Astrocyte (in vitro differentiated cells and primary cell): ENCODE measurements around the gene SYT7. TPM values are rescaled to one million over a fixed set of nuclear protein-coding genes. Genes with fewer than 3 reads are reported as not detected.
A peak's percentile ranks its signal among the peaks of the same experiment; 100 is the strongest.

ENCODE experiments used
- DNase-seq: peaks from one replicate; pipeline ENCODE4 v3.0.0-alpha.2; 2010; ENCODE audit warnings: low read depth
- FAIRE-seq: peaks from 2 replicates; lab custom pipeline; 2011; peaks lifted over from hg19 to GRCh38; lab: Jason Lieb, UNC
- H2AFZ ChIP-seq: 2 replicates; pipeline ENCODE4 v1.6.0; 2012; ENCODE audit warnings: low read depth, low read length, inconsistent platforms
- H3K27ac ChIP-seq: 2 replicates; pipeline ENCODE4 v1.5.1; 2011; ENCODE audit warnings: low read depth, low read length, inconsistent platforms
- H3K27me3 ChIP-seq: 2 replicates; pipeline ENCODE4 v1.6.0; 2011; ENCODE audit warnings: low read length, inconsistent platforms; ENCODE audit not compliant: insufficient read depth
- H3K36me3 ChIP-seq: 2 replicates; pipeline ENCODE4 v1.5.1; 2011; ENCODE audit warnings: low read length, inconsistent platforms; ENCODE audit not compliant: insufficient read depth
- H3K4me1 ChIP-seq: 2 replicates; pipeline ENCODE4 v1.5.1; 2011; ENCODE audit warnings: low read length, inconsistent platforms; ENCODE audit not compliant: insufficient read depth
- H3K4me2 ChIP-seq: 2 replicates; pipeline ENCODE4 v1.6.0; 2012; ENCODE audit warnings: low read length, inconsistent platforms
- H3K4me3 ChIP-seq: 2 replicates; pipeline ENCODE4 v1.5.1; 2011; ENCODE audit warnings: low read depth, mild to moderate bottlenecking, low read length, inconsistent platforms; ENCODE audit not compliant: insufficient read depth
- H3K79me2 ChIP-seq: 2 replicates; pipeline ENCODE4 v1.6.0; 2012; ENCODE audit warnings: mild to moderate bottlenecking, low read length, inconsistent platforms; ENCODE audit not compliant: insufficient read depth
- H3K9ac ChIP-seq: 2 replicates; pipeline ENCODE4 v1.6.0; 2012; ENCODE audit warnings: mild to moderate bottlenecking, low read length, inconsistent platforms
- H3K9me3 ChIP-seq: 2 replicates; pipeline ENCODE4 v1.5.1; 2012; ENCODE audit warnings: low read depth, mild to moderate bottlenecking, low read length, inconsistent platforms; ENCODE audit not compliant: insufficient read depth
- H4K20me1 ChIP-seq: 2 replicates; pipeline ENCODE4 v1.6.0; 2012; ENCODE audit warnings: low read length, inconsistent platforms; ENCODE audit not compliant: insufficient read depth
- H3K27ac Mint-ChIP-seq: one replicate; pipeline ENCODE4 v1.8.0; 2021; ENCODE audit warnings: mild to moderate bottlenecking, mixed read lengths; ENCODE audit not compliant: unreplicated experiment
- H3K27me3 Mint-ChIP-seq: one replicate; pipeline ENCODE4 v1.8.0; 2021; ENCODE audit warnings: low read depth, mixed read lengths; ENCODE audit not compliant: unreplicated experiment
- H3K36me3 Mint-ChIP-seq: one replicate; pipeline ENCODE4 v1.8.0; 2021; ENCODE audit warnings: low read depth, mixed read lengths; ENCODE audit not compliant: unreplicated experiment
- H3K4me1 Mint-ChIP-seq: one replicate; pipeline ENCODE4 v1.8.0; 2021; ENCODE audit warnings: low read depth, mixed read lengths; ENCODE audit not compliant: unreplicated experiment
- H3K4me3 Mint-ChIP-seq: one replicate; pipeline ENCODE4 v1.8.0; 2021; ENCODE audit warnings: mild to moderate bottlenecking, moderate library complexity, mixed read lengths; ENCODE audit not compliant: unreplicated experiment
- H3K9me3 Mint-ChIP-seq: one replicate; pipeline ENCODE4 v1.8.0; 2021; ENCODE audit warnings: mild to moderate bottlenecking, mixed read lengths; ENCODE audit not compliant: unreplicated experiment
- EZH2 ChIP-seq: IDR thresholded peaks from 2 replicates; pipeline ENCODE4 v1.6.1; 2012; ENCODE audit warnings: mild to moderate bottlenecking, low read length, inconsistent platforms; ENCODE audit not compliant: insufficient read depth
- total RNA-seq: library from RNA; stranded (reverse); gene quantifications from 2 replicates; pipeline ENCODE4 v1.2.1, GENCODE V29; 2021
- TF ChIP-seq, protein P1 (sequence below): IDR thresholded peaks from 2 replicates; pipeline ENCODE4 v1.5.1; 2011; ENCODE audit warnings: low read depth, mild to moderate bottlenecking, inconsistent platforms, low read length, moderate library complexity; ENCODE audit not compliant: insufficient read depth

Gene SYT7
- total RNA-seq, 1 donor from 2014 or later: 3.7 TPM

DNA sequence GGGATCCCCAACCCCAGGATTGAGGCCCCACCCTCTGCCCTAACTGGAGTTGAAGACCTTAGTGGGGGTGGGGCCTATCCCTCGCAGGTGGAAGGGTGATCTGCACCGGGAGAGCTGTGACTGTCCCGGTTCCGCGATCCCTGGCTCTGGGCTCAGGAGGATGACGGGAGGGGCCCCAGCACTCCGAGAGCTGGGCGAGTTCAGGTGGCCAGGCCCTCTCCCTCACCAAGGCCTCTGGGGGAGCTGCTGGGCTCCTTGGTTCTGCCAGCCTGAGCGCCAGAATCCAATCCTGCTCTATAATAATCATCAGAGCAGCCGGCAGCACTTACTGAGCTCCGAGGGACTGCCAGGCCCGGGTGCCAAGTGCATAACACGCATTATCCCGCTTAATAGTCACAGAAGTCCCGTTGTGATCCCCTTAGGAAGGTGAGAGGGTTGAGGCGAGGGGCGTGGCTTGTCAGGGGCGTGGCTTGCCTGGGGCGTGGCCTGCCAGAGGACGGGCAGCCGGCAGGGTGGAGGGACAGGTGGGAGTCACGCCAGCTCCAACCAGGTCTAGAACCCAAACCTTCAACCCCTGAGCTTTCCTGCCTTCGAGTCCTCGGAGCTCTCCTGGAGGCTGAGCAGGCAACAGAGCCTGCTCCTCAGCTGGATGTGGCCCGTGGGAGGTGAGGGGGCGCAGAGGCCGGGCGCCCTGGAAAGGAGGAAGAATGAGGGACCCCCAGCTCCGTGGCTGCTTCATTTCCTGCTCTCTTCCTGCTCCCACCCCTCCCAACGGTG, 7.3 kb upstream of the SYT7 start:
- no peaks in the 10 kb centered on the region for H3K79me2 ChIP-seq
- H3K27me3 Mint-ChIP-seq: peaks cover 61% of the 10 kb centered on the region
- TF ChIP-seq EZH2: no peak
- TF ChIP-seq, protein P1, sequence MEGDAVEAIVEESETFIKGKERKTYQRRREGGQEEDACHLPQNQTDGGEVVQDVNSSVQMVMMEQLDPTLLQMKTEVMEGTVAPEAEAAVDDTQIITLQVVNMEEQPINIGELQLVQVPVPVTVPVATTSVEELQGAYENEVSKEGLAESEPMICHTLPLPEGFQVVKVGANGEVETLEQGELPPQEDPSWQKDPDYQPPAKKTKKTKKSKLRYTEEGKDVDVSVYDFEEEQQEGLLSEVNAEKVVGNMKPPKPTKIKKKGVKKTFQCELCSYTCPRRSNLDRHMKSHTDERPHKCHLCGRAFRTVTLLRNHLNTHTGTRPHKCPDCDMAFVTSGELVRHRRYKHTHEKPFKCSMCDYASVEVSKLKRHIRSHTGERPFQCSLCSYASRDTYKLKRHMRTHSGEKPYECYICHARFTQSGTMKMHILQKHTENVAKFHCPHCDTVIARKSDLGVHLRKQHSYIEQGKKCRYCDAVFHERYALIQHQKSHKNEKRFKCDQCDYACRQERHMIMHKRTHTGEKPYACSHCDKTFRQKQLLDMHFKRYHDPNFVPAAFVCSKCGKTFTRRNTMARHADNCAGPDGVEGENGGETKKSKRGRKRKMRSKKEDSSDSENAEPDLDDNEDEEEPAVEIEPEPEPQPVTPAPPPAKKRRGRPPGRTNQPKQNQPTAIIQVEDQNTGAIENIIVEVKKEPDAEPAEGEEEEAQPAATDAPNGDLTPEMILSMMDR: no peak
- H3K9me3 Mint-ChIP-seq: no peaks in the 10 kb centered on the region
- H3K4me3 ChIP-seq: no peak overlapping the region
- H3K4me2 ChIP-seq: peak overlapping the region; percentile 81
- FAIRE-seq: no peak
- peak overlapping the region; percentile 41 for H2AFZ ChIP-seq
- peaks cover 14% of the 10 kb centered on the region for H3K4me1 Mint-ChIP-seq
- H3K4me3 Mint-ChIP-seq: peak overlapping the region; percentile 60
- H3K27me3 ChIP-seq: peaks cover 33% of the 10 kb centered on the region
- H3K9me3 ChIP-seq: no peaks in the 10 kb centered on the region
- H3K27ac ChIP-seq: no peak overlapping the region
- H3K36me3 Mint-ChIP-seq: peaks cover 2% of the 10 kb centered on the region
- H3K9ac ChIP-seq: no peak overlapping the region
- DNase-seq: no peak
- H3K36me3 ChIP-seq: no peaks in the 10 kb centered on the region
- no peak overlapping the region for H3K27ac Mint-ChIP-seq
- H3K4me1 ChIP-seq: peaks cover 6% of the 10 kb centered on the region
- no peaks in the 10 kb centered on the region for H4K20me1 ChIP-seq

DNA sequence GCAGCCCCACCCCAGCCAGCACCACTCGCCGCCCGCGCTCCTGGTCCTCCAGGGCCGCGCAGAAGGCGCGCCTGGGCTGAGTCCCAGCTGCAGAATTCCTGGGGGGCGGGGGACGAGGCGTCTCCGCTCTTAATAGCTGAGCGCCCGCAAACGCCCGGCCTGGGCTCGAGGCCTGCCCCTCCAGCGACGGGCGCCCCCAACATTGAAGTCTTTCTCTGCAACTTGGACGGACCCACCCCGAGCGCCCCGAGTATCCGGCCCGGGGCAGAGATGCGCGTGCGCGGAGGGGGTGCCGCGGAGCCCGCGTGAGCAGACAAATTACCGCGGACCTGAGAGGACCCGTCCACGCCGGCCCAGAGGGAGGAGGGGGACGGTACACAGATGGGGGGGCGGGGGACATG, 6.7 kb upstream of the SYT7 start:
- Mint-ChIP-seq H3K27me3 (peaks cover 63% of the 10 kb centered on the region), H3K4me3 (no peak overlapping the region), H3K27ac (no peak overlapping the region), H3K4me1 (peaks cover 12% of the 10 kb centered on the region), H3K36me3 (peaks cover 2% of the 10 kb centered on the region), H3K9me3 (no peaks in the 10 kb centered on the region)
- H3K4me2 ChIP-seq: peak overlapping the region; percentile 81
- peaks cover 33% of the 10 kb centered on the region for H3K27me3 ChIP-seq
- H2AFZ ChIP-seq: peak overlapping the region; percentile 41
- H3K9ac ChIP-seq: no peak overlapping the region
- H3K79me2 ChIP-seq: no peaks in the 10 kb centered on the region
- H4K20me1 ChIP-seq: peaks cover 1% of the 10 kb centered on the region
- no peak overlapping the region for H3K27ac ChIP-seq
- FAIRE-seq: no peak
- H3K4me3 ChIP-seq: peak overlapping the region; percentile 10
- no peak for TF ChIP-seq EZH2
- TF ChIP-seq, protein P1: no peak
- no peak for DNase-seq
- no peaks in the 10 kb centered on the region for H3K36me3 ChIP-seq
- peaks cover 6% of the 10 kb centered on the region for H3K4me1 ChIP-seq
- no peaks in the 10 kb centered on the region for H3K9me3 ChIP-seq
